ENCODE data around the gene TNFSF11. TPM values are rescaled to one million over a fixed set of nuclear protein-coding genes. Genes with fewer than 3 reads are reported as not detected.
A peak's percentile ranks its signal among the peaks of the same experiment; 100 is the strongest.

Gene TNFSF11
- polyA plus RNA-seq, 3 donors, result not detected

GRCh38 chr13:42595253-42595571 lies 21.3 kb downstream of the TNFSF11 start:
- no peaks in the 10 kb centered on the region for H3K27me3 ChIP-seq (ENCODE audit: control insufficient read depth in 2 of 2, insufficient read depth in 2 of 2, low read length in 2 of 2)
- H3K36me3 ChIP-seq (replicated peaks in 1 of 2; ENCODE audit: control insufficient read depth in 1 of 2, insufficient read depth in 2 of 2, low read length in 2 of 2), result no peaks in the 10 kb centered on the region
- no peaks in the 10 kb centered on the region for H3K36me3 Mint-ChIP-seq
- H3K27ac Mint-ChIP-seq, result no peak overlapping the region
- H3K27ac ChIP-seq (ENCODE audit: low read depth in 1 of 2, low read length in 2 of 2), result no peak overlapping the region
- no peaks in the 10 kb centered on the region for H3K9me3 Mint-ChIP-seq
- no peak overlapping the region for H3K4me2 ChIP-seq (replicated peaks; ENCODE audit: extremely low read depth, low read length, poor library complexity, severe bottlenecking)
- no peaks in the 10 kb centered on the region for H3K79me2 ChIP-seq (ENCODE audit: insufficient read depth, low read length)
- no peaks in the 10 kb centered on the region for H4K20me1 ChIP-seq (ENCODE audit: insufficient read depth, low read length)
- no peak overlapping the region for H3K4me3 Mint-ChIP-seq
- peaks cover 2 to 8% (median 4%) of the 10 kb centered on the region in 3 donors for H3K27me3 Mint-ChIP-seq (ENCODE audit: low read depth in 3 of 3)
- H2AFZ ChIP-seq (ENCODE audit: insufficient read depth, low read depth, low read length, poor library complexity, severe bottlenecking), result no peak overlapping the region
- intact Hi-C loops (cut with micrococcal nuclease), result loop anchor here in 1 of 2 donors (10.0 kb wide), 1 partner anchor 1210 kb away; no protein-coding TSS in a partner anchor
- no peaks in the 10 kb centered on the region for H3K9me3 ChIP-seq (replicated peaks in 1 of 2; ENCODE audit: control insufficient read depth in 1 of 2, insufficient read depth in 1 of 2, low read length in 2 of 2)
- H3K9ac ChIP-seq (ENCODE audit: insufficient read depth, low read length, poor library complexity, severe bottlenecking), result no peak overlapping the region
- no peak overlapping the region for H3K4me3 ChIP-seq (replicated peaks in 1 of 3; ENCODE audit: low read depth in 2 of 3, low read length in 3 of 3)
- peaks cover 6% of the 10 kb centered on the region for H3K4me1 Mint-ChIP-seq
- DNase-seq, result no peak
- H3K4me1 ChIP-seq (ENCODE audit: control insufficient read depth in 1 of 2, insufficient read depth in 2 of 2, low read length in 2 of 2), result no peaks in the 10 kb centered on the region
- 94% methylated on average over 2 of the region's 4 CpGs for WGBS (ENCODE audit: insufficient coverage)
- peak; percentile 54 for TF ChIP-seq CTCF (IDR thresholded peaks at IDR 0.05)

GRCh38 chr13:42597505-42597904 lies 23.6 kb downstream of the TNFSF11 start:
- Mint-ChIP-seq H3K36me3 (no peaks in the 10 kb centered on the region), H3K27ac (no peak overlapping the region), H3K27me3 (ENCODE audit: low read depth in 3 of 3) (peaks cover 0 to 5% (median 3%) of the 10 kb centered on the region in 3 donors), H3K4me3 (no peak overlapping the region), H3K9me3 (peaks cover 0 to 2% (median 0%) of the 10 kb centered on the region in 7 donors), H3K4me1 (peaks cover 6% of the 10 kb centered on the region)
- Histone ChIP-seq H3K9ac (ENCODE audit: insufficient read depth, low read length, poor library complexity, severe bottlenecking) (no peak overlapping the region), H3K27me3 (ENCODE audit: control insufficient read depth in 2 of 2, insufficient read depth in 2 of 2, low read length in 2 of 2) (no peaks in the 10 kb centered on the region), H3K4me2 (replicated peaks; ENCODE audit: extremely low read depth, low read length, poor library complexity, severe bottlenecking) (no peak overlapping the region), H3K27ac (ENCODE audit: low read depth in 1 of 2, low read length in 2 of 2) (no peak overlapping the region), H4K20me1 (ENCODE audit: insufficient read depth, low read length) (no peaks in the 10 kb centered on the region), H3K4me1 (ENCODE audit: control insufficient read depth in 1 of 2, insufficient read depth in 2 of 2, low read length in 2 of 2) (no peaks in the 10 kb centered on the region), H3K36me3 (replicated peaks in 1 of 2; ENCODE audit: control insufficient read depth in 1 of 2, insufficient read depth in 2 of 2, low read length in 2 of 2) (no peaks in the 10 kb centered on the region), H3K79me2 (ENCODE audit: insufficient read depth, low read length) (no peaks in the 10 kb centered on the region), H2AFZ (ENCODE audit: insufficient read depth, low read depth, low read length, poor library complexity, severe bottlenecking) (no peak overlapping the region), H3K9me3 (replicated peaks in 1 of 2; ENCODE audit: control insufficient read depth in 1 of 2, insufficient read depth in 1 of 2, low read length in 2 of 2) (no peaks in the 10 kb centered on the region), H3K4me3 (replicated peaks in 1 of 3; ENCODE audit: low read depth in 2 of 3, low read length in 3 of 3) (no peak overlapping the region)
- intact Hi-C loops (cut with micrococcal nuclease), result loop anchor here in 1 of 2 donors (10.0 kb wide), 1 partner anchor 1207 kb away; no protein-coding TSS in a partner anchor
- DNase-seq, result no peak
- WGBS (ENCODE audit: insufficient coverage), result 83% methylated on average over 2 of the region's 4 CpGs
- no peak for TF ChIP-seq CTCF (IDR thresholded peaks at IDR 0.05)
